ENCODE results near the gene SYTL1.
A peak's percentile ranks its signal among the peaks of the same experiment; 100 is the strongest.

The SYTL1 gene

DNA sequence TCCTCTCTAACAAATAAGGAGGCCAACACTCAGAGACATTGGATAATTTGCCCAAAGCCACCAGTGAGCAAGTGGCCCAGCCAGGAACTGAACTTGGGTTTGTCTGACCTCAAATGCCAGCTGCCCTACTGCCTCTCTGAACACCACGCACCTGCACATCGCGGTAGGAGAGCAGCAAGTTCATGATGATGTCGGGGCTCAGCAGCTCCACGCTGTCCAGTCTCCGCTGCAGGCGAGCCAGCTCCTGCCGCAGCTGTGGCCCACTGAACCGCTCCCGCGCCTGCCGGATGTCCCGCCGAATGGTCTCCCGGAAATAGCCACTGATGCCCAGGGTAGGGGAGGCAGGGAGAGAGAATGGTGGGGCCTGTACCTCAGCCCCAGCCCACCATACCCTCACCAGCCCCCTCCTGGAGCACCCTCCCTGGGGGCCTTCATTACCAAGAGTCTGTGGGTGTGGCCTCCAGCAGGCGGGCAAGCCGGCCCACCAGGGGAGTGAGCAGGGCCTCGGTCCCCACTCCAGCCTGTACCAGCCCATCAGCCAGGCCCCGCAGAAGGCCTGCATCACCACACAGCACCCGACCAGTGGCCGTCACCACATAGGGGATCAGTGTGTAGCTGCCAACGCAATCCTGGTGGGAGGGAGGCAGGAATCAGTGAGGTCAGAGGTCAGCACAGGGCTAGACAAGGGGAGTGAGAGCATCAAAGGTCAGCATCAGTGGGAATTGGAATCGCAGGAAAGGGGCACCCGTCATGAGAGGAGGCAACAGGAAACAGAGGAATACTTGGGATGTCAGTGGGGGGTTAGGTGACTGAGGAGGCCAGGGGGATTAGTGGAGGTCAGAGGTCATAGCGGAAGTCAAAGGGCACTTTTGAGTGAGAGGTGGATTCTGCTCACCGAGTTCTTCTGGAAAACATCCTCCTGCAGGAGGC, 22.2 kb downstream of the SYTL1 start:
- DNase-seq (ENCODE audit: low read depth), result no peak

DNA sequence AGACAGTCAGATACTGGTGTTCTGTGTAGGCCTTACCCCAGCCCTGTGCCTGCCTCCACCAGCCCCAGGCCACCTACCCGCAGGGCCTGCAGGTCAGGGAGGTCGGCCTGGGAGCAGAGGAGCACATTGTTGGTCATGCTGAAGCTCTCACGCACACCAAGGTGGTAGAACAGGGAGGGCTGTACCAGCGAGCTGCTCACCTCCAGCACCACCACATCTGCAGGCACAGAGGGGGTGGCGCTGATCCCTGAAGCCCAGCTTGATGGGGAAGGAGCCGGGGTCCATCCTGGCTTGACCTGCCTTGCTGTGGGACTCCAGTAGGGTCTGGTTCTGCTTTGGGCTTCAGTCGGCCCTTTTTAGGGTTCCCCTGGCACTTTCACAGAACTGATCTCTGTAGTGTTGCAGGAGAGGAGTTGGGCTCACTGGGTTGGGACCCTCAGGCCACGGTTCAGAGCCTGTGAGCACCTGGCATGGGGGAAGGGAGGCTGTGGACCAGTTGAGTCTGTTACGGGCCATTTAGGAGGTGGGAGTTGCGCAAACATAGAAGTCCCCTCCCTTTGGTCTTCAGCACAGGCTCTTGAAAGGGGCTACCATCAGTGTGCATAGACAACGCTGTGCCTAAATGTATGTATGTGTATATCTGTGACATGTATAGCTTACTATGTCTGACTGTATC, 23.0 kb downstream of the SYTL1 start:
- no peak for DNase-seq (ENCODE audit: low read depth)

DNA sequence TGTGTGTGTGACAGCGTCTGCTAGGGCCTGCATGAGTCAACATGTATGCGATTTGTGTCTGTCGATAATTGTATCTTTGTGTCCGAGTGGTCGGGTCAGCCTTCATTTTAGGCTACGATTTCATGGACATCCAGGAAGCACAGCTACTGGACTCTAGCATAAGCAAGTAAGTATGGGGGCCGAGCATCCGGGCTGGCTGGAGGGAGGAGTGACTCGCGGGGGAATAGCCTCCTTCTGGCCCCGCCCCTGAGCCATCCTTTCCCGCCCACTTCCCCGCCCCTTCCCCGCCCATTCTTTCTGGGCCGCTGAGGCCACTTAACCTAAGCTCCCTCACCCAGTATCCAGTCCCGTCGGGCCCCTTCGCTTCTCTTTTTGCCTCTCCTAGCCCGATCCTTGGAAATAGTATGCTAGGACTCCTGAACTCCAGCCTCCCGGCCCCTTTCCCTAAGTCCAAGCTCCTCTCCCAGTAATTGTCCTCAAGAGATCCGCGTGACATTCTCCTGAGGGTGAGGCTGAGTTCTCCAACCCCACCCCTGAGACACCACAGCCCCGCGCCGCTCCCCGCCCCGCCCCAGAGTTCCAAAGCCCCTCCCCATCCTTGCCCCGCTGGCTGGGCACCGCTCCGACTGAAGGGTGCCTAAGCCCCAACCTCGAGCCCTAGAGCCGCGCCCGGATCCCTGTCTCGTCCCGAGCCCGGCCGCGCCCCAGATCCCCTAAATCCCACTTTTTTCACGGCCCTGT, 23.7 kb downstream of the SYTL1 start:
- DNase-seq (ENCODE audit: low read depth), result peak; percentile 67

DNA sequence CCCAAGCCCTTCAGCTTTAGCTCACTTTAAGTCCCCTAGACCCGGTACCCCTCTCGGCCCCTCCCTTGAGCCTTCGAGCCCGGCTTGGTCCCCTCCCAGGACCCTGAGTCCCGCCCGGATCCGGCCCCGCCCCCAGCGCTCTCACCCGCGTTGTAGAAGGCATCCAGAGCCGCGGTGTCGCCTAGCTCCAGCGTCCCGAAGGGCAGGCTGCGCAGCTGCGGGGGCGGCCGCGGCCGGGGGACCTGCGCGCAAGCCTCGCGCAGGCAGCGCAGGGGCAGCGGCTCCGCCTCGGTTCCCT, 24.2 kb downstream of the SYTL1 start:
- peak; percentile 62 for DNase-seq (ENCODE audit: low read depth)

DNA sequence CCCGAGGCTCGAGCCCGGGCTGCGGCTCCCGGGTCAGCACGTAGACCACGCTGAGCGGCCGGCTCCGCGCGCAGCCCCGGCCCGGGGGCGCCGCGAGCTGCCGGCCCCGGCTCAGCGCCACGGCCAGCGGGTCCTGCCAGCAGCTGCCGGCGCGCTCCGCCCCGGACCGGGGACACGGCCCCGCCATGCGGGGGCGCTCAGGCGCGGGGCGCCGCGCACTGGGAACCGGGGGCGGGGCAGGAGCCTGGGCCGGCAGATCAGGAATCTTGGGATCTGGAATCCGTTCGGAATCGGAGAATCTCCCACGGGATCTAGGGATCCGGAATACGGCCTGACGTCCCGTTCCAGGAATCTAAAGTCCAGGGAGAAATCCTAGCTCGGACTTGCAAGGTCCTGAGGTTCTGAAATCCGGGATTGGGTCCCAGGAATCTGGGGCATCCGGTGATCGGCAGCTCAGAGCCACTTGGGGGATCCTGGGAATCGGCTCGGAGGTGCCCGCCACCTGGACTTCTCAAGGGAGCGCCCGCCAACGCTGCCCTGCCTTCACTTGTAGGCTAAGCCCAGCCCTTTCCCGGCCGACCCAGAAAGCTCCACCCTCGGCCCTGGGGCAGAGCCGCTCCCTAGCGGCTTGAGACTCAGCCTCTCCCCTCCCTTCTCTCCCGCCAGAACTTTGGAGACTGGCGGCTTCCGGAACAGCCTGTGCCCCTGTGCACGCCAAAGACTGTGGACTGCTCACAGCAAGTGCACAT, 24.8 kb downstream of the SYTL1 start, which contains the start of gene MAP3K6:
Gene MAP3K6, minus strand, starts transcription at position 551 of the 749 bp plus-strand sequence. Its CDS starts 364 bp downstream, at position 187.
- DNase-seq (ENCODE audit: low read depth), result no peak

DNA sequence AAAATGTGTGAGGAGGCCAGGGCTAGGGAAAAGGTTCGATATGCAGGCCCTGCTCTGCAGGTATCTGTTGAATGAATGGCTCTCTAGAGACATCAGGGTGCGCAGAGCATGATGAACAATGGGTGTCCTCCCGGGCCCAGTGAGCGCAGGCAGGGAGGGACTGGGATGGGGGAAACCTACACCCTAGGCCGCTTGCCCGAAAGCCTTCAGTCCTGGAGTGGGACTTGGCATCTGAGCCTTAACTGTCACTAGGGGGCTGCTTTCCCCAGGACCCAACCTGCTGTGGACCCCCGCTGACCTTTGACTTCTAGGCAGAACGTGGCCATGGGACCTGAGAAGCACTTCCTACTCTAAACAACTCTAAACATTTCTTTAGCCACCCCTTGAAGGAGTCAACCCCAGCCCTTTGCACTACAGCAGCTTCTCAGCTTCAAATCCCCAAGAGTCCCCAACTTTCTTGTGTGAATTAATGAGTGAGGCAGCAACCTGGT, 25.4 kb downstream of the SYTL1 start:
- DNase-seq (ENCODE audit: low read depth), result no peak

DNA sequence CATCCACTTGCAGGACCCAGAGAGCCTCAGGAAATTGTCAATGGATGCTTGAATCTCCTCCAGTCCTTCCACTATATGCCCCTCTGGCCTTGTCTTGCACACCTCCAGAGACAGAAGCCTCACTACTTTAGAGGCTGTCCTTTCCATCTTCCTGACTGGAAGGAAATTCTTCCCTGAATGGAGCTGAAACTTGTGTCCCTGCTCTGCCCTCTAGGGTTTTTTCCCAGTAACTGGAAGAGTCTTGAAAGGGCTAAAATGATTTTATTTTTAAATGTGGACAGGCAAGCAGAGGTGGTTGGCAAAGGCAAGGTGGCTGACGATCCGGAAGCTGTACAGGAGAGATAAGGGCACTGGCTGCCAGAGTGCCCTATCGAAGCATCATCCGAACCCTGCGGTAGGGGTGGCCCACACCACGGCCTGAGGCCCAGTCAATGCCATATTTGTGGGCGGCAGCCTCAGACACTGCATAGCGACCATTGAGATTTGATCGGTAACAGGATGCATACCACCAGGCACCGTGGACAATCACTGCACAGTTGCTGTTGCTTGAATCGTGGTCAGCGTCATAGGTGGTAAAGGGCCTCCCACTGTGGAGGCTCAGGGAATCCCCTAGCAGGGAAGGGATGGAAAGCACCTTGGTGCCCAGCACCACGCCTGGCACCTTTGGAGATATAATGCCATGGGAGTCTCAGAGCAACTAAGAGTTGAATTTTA, 27.2 kb downstream of the SYTL1 start:
- no peak for DNase-seq (ENCODE audit: low read depth)

DNA sequence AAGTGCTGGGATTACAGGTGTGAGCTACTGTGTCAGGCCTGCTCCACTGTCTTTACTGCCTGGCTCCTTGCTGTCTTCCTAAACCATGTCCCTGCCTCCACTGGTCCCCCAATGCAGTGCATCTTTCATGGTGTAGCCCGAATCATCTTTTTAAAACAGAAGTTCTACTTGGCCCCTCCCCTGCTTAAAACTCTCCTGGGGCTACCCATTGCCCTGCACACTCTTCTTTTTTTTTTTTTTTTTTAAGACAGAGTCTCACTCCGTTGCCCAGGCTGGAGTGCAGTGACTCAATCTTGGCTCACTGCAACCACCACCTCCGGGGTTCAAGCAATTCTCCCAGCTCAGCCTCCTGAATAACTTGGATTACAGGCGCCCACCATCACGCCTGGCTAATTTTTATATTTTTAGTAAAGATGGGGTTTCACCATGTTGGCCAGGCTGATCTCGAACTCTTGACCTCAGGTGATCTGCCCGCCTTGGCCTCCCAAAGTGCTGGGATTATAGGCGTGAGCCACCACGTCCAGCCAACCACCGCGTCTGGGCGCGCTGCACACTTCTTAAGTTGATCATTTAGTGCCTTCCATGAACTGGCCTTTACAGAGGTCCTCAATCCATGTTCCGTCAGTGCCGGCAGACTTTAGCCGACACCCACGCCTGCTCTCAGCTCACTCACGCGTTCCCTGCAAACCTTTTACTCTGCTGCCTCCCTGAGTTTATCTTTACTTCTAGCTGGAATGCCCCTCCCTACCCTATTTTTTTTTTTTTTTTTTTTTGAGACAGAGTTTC, 30.4 kb downstream of the SYTL1 start:
- no peak for DNase-seq (ENCODE audit: low read depth)

DNA sequence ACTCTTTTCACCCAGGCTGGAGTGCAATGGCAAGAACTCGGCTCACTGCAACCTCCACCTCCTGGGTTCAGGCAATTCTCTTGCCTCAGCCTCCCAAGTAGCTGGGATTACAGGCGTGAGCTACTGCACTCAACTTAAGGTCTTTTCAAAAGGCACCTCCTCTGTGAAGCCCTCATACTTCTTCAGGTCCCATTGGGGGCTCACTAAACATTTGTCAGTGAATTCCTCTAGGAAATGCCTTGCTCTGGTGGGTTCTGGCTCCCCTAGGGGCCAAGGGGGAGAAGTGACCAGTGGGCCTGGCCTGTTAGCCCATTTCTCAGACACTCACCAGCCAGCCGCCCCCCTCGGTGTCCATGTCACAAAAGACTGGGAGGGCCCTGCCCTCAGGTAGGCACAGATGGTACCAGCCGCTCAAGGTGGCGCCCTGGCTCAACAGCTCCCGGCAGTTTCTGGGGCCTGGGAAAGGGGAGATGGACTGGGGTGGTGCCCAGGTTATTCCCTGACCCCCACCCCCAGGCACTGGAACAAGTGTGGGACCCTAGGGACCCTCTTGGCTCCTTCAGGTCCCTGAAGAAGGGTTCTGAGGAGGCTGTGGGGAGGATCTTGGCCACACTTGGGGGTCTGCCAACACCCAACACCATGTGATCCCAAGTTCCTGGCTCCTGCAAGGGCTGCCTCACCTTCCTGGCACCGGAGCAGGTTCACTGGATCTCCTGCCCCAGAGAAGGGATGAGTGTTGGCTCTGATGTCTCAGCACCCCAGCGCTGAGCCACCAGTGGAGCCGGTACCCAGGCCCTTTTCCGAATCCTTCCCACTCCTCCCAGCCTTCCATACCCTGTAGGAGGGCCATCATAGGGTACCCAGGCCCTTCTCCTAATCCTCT, 31.2 kb downstream of the SYTL1 start:
- DNase-seq (ENCODE audit: low read depth), result no peak

DNA sequence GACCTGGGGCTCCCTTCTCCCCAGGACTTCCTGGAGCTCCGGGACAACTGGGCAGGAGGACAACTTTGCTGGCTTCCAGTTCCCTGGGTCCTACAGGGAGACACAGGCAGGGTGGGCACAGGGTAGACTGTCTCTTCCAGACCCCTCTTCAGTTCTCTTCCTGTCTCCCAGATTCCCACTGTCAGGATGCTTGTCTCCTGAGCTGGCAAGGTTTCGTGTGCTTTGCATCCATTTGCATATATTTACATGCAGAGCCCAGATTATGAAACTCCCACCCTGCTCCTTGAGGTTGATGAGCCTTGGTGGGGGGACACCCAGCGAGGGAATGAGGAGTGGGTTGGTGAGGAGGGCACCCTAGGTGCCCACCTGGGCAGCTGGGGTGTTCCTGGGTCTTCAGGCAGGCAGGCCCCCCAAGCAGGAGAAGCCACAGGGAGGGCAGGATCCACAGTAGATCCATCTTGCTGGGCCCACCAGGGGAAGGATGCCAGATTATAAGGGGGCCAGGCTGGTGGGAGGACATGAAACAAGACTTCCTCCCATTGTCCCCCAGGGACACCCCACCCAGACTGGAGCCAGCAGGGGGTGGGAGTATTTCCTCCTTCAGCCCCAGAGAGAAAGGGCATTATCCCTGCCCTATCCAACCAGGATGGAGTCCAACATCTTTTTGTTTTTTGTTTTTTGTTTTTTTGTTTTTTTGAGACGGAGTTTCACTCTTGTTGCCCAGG, 32.7 kb downstream of the SYTL1 start, which contains the start of gene FCN3:
Gene FCN3, minus strand, starts transcription at position 463 of the 725 bp plus-strand sequence. Its CDS starts 6 bp downstream, at position 457.
- no peak for DNase-seq (ENCODE audit: low read depth)

DNA sequence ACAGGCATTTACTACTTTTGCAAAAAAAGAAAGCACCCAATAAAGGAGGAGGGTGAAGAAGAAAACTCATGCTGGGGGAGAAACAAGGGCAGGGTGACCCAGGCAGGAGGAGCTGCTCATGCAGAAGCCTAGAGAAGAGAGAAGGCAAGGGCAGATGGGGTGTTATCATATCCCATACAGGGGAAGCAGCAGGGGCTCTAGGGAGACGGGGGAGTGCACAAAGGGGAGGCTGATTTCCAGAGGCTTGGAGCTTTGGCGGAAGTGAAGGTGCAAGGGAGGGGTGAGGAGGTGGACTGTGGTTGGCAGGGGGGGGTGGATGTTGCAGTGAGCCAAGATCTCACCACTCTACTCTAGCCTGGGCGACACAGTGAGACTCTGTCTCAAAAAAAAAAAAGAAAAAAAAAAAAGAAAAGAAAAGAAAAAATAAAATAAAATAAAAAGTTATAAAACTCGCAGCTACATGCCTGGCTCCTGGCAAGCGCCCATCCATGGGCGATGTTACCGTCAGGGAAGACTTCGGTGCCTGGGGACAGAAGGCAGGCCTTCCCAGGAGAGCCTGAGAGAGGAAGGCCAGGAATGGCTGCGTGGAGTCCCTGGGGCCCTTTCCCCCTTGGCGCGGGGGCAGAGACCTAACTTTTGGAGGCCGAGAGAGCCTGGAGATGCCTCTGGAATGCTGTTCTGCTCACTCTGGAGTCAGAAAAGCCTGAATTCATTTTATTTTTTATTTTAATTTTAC, 36.1 kb downstream of the SYTL1 start:
- DNase-seq (ENCODE audit: low read depth), result no peak

DNA sequence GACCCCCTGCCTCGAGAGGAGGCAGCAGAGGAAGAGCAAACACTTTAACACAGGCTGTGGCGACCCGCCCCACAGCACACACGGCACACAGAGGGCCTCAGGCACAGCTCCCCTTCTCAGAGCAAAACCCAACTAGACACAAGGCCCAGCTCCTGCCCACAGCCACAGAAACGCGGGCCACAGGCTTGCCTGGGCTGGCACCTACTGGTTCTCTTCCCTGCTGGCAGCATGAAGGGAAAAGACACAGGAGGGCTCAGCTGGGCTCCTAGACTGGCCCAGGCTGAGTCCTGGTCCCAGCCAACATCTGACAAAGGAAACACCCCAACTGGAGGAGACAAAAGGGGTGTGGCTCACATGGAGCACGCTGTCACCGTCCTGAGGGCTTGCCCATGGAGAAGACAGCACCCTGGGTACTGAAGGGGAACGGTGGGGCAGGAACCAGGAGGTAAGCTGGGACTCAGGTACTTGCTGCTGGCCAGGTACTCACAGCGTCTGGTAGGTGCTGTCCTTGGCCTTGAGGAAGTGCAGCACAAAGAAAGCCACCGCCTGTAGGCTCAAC, 37.8 kb downstream of the SYTL1 start:
- DNase-seq (ENCODE audit: low read depth), result no peak

DNA sequence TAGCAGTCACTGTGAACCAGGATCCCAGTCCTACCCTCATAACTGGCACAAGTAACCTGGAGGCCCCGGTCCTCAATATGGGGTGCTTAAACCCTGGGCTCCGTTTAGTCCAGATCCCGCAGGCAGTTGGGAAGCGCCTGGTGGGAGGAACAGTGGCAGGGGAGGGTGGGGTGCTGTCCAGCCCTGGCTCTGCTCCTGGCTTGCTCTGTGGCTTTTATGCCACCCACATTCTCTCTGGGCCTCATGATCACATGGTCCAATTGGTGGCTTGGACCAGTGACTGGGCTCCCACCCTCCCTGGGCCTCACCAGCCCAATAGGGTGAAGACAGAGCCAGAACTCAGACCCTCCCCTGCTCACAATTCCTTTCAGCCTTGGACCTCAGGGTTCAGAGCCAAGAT, 38.4 kb downstream of the SYTL1 start:
- DNase-seq (ENCODE audit: low read depth), result no peak

DNA sequence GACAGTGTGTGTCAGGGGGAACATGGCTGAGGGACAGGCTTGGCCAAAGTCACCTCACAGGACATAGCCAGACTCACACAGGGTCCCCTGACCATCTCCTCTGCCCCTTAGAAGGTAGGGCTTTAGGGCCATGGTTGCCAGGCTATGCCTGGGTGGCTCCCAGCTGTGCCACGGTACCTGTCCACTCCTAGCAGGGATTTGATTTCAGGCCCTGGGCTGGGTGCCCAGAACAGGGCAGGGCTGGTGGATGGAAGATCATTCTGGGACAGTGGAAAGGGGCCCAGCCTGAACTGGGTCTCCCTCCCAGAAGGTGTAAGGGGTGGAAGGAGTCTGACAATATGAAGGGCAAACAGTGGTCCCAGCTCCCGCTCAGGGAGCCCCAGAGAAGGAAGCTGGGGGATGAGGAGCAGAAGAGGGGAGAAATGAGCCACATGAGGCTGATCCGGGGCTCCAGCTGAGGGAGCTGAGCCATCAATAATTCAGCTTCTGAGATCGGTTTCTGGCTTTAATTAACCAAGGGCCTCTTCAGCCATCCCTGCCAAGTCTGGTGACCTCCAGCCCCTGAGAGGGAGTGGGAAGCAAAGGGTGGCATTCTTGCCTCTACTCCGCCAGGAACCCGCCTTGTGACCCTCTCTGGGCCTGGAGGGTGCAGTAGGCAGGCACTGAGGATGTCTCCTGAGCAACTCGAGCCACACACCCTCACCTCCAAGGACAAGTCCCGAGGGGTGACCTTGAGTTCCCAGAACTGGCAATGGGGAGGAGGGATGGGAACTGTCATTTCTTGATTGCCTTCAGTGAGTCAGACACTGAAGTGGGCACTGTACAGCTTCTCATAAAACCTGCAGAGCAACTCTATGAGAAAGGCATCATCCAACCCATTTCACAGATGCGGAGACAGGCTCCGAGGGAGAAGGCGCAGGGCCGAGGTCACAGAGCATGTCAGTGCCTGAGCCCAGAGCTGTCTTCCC, 39.2 kb downstream of the SYTL1 start:
- no peak for DNase-seq (ENCODE audit: low read depth)

DNA sequence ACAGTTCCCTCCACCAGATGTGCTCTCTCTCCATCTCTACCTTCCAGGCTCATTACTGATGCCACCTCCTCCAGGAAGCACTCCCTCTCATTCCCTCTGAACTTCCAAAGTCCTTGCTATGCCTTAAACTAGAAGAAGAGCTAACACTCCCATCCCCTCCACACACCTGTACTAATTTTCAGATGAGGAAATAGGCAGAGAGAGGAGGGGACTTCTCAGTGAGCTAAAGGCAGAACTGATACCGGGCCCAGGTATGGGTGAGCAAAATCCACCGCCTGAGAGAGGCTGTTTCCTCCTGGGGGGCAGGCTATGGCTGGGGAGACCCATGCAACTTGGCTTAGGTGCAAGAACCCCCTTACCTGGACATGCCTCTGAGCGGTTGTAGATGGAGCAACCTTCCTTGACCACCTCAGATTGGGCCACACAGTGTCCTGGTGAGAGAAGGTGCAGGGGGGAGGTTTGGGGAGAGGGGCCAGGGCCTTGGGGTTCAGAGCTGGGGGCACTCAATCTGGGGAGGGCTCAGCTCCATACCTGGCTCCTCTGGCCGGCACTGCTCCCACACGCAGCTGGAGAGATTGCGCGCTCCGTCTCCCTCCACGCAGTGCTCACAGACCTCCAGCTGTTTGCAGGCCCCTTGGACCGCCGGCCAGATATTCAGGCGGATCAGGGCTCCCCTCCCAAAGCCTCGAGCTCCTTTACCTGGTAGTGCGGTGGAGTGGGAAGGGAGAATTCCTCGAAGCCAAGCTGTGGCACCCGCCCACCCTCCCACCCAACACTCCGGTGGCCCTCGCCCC, 40.3 kb downstream of the SYTL1 start:
- no peak for DNase-seq (ENCODE audit: low read depth)

Measured in stimulated activated CD8-positive, alpha-beta memory T cell treated with anti-CD3 and anti-CD28 coated beads, Interleukin-4, amount 100 ng/mL, for 24 hours (primary cell).